Activated naive CD4-positive, alpha-beta T cell treated with anti-CD3 and anti-CD28 coated beads, Interleukin-2, amount 50 U/mL, for 72 hours (primary cell): ENCODE measurements around the gene FGF22. TPM values are rescaled to one million over a fixed set of nuclear protein-coding genes. Genes with fewer than 3 reads are reported as not detected.
A peak's percentile ranks its signal among the peaks of the same experiment; 100 is the strongest.
"Not testable (repeated sequence)": the region's sequence is repeated elsewhere in the genome, so short reads cannot be mapped to it uniquely, and the experiment has no call there.

ENCODE experiments used
- ATAC-seq, 2 donors: fragments of 150-1000 bp; cut with Tn5 transposase; 2 replicates each; pipeline ENCODE4 v1.10.0; 2021; ENCODE audit warnings: mild to moderate bottlenecking in 2 of 2, moderate library complexity in 2 of 2
- DNase-seq, 2 donors: peaks; one replicate each; pipeline ENCODE4 v3.0.0; 2021 to 2022; ENCODE audit warnings: low spot score in 2 of 2
- H3K27ac Mint-ChIP-seq, 2 donors: one replicate each; pipeline ENCODE4 v1.8.0; 2022; ENCODE audit warnings: mild to moderate bottlenecking in 2 of 2, mixed read lengths in 2 of 2
- H3K36me3 Mint-ChIP-seq, 2 donors: one replicate each; pipeline ENCODE4 v1.8.0; 2022; ENCODE audit warnings: mixed read lengths in 2 of 2
- H3K9me3 Mint-ChIP-seq, 2 donors: one replicate each; pipeline ENCODE4 v1.8.0; 2022; ENCODE audit warnings: mixed read lengths in 2 of 2
- total RNA-seq, 2 donors: library from RNA; stranded (reverse); gene quantifications; one replicate each; pipeline ENCODE4 v1.2.3, GENCODE V29; 2022

Gene FGF22
- total RNA-seq, 2 donors from 2014 or later = not detected

- H3K27ac Mint-ChIP-seq, H3K9me3 Mint-ChIP-seq, DNase-seq, H3K36me3 Mint-ChIP-seq: not testable (repeated sequence)
- peak in 1 of 2 donors; percentile 8 for ATAC-seq
These were observed 35.9 kb upstream of the FGF22 start for GRCh38 chr19:603779-604178.

- no peak overlapping the region for H3K27ac Mint-ChIP-seq
- no peaks in the 10 kb centered on the region for H3K36me3 Mint-ChIP-seq
- peaks cover 0 to 5% of the 10 kb centered on the region in 2 donors for H3K9me3 Mint-ChIP-seq
- ATAC-seq (peak; percentile 62 to 81), DNase-seq (peak in 1 of 2 donors; percentile 58)
These were observed 35.3 kb upstream of the FGF22 start for GRCh38 chr19:604355-604754.

GRCh38 chr19:605061-605971, 34.4 kb upstream of the FGF22 start:
- not testable (repeated sequence) for H3K36me3 Mint-ChIP-seq, H3K9me3 Mint-ChIP-seq, H3K27ac Mint-ChIP-seq
- peak in 1 of 2 donors; percentile 46 for ATAC-seq
- peak in 1 of 2 donors; percentile 39 for DNase-seq

- DNase-seq = no peak
- no peak for ATAC-seq
- Mint-ChIP-seq H3K27ac (no peak overlapping the region), H3K9me3 (peaks cover 0 to 2% of the 10 kb centered on the region in 2 donors), H3K36me3 (no peaks in the 10 kb centered on the region)
These were observed 32.2 kb upstream of the FGF22 start for GRCh38 chr19:607301-608154.

- Mint-ChIP-seq H3K27ac (no peak overlapping the region), H3K36me3 (no peaks in the 10 kb centered on the region), H3K9me3 (no peaks in the 10 kb centered on the region)
- ATAC-seq (no peak), DNase-seq (no peak)
These were observed 31.3 kb upstream of the FGF22 start for GRCh38 chr19:608155-609003.

GRCh38 chr19:609004-609346, 30.7 kb upstream of the FGF22 start:
- DNase-seq (no peak), ATAC-seq (no peak)
- peak overlapping the region in 1 of 2 donors; percentile 62 for H3K27ac Mint-ChIP-seq
- H3K36me3 Mint-ChIP-seq = no peaks in the 10 kb centered on the region
- H3K9me3 Mint-ChIP-seq = no peaks in the 10 kb centered on the region

GRCh38 chr19:610071-610800, 29.4 kb upstream of the FGF22 start:
- ATAC-seq = peak; percentile 16 to 27
- Mint-ChIP-seq H3K27ac (peak overlapping the region; percentile 26 to 85), H3K36me3 (peaks cover 0 to 6% of the 10 kb centered on the region in 2 donors), H3K9me3 (no peaks in the 10 kb centered on the region)
- no peak for DNase-seq

GRCh38 chr19:610801-611480, 28.7 kb upstream of the FGF22 start:
- Mint-ChIP-seq H3K36me3 (peaks cover 4 to 6% of the 10 kb centered on the region in 2 donors), H3K9me3 (no peaks in the 10 kb centered on the region), H3K27ac (peak overlapping the region; percentile 85 to 98)
- ATAC-seq (peak; percentile 40 to 41), DNase-seq (peak in 1 of 2 donors; percentile 50)

GRCh38 chr19:611481-611868, 28.2 kb upstream of the FGF22 start:
- ATAC-seq = peak; percentile 83 to 88
- Mint-ChIP-seq H3K27ac (peak overlapping the region; percentile 36 to 85), H3K36me3 (peaks cover 4 to 6% of the 10 kb centered on the region in 2 donors), H3K9me3 (no peaks in the 10 kb centered on the region)
- peak; percentile 64 to 80 for DNase-seq

- ATAC-seq = no peak
- peaks cover 4 to 6% of the 10 kb centered on the region in 2 donors for H3K36me3 Mint-ChIP-seq
- DNase-seq = no peak
- no peak overlapping the region for H3K27ac Mint-ChIP-seq
- H3K9me3 Mint-ChIP-seq = no peaks in the 10 kb centered on the region
These were observed 26.7 kb upstream of the FGF22 start for GRCh38 chr19:612941-613340.

GRCh38 chr19:613732-614567, 25.7 kb upstream of the FGF22 start:
- ATAC-seq = no peak
- DNase-seq = no peak
- Mint-ChIP-seq H3K9me3 (no peaks in the 10 kb centered on the region), H3K27ac (peak overlapping the region in 1 of 2 donors; percentile 26), H3K36me3 (peaks cover 6 to 7% of the 10 kb centered on the region in 2 donors)

GRCh38 chr19:615619-616018, 24.1 kb upstream of the FGF22 start:
- H3K9me3 Mint-ChIP-seq = no peaks in the 10 kb centered on the region
- ATAC-seq (no peak), DNase-seq (no peak)
- no peak overlapping the region for H3K27ac Mint-ChIP-seq
- peaks cover 6 to 8% of the 10 kb centered on the region in 2 donors for H3K36me3 Mint-ChIP-seq

GRCh38 chr19:616062-616700, 23.5 kb upstream of the FGF22 start:
- Mint-ChIP-seq H3K9me3 (no peaks in the 10 kb centered on the region), H3K36me3 (peaks cover 6 to 8% of the 10 kb centered on the region in 2 donors), H3K27ac (no peak overlapping the region)
- DNase-seq (no peak), ATAC-seq (no peak)
